Cardiac muscle cell (in vitro differentiated cells and primary cell): Measurements from ENCODE around the gene C7orf57. TPM values are rescaled to one million over a fixed set of nuclear protein-coding genes. Genes with fewer than 3 reads are reported as not detected.
A peak's percentile ranks its signal among the peaks of the same experiment; 100 is the strongest.
"Not testable (repeated sequence)": the region's sequence is repeated elsewhere in the genome, so short reads cannot be mapped to it uniquely, and the experiment has no call there.

ENCODE experiments used
- DNase-seq, 2 donors: peaks; one replicate each; pipeline versions ENCODE4 v3.0.0 to v3.0.0-alpha.2; 2010 to 2017; ENCODE audit warnings: low read depth in 1 of 2, low spot score in 1 of 2
- H3K27ac ChIP-seq: fragments of 200-600 bp; sonication (generic); 2 replicates; pipeline ENCODE4 v1.5.1; 2016
- H3K27me3 ChIP-seq: fragments of 200-600 bp; sonication (generic); 2 replicates; pipeline ENCODE4 v1.6.0; 2016; ENCODE audit warnings: control low read depth
- H3K36me3 ChIP-seq: fragments of 200-600 bp; sonication (generic); 2 replicates; pipeline ENCODE4 v1.5.1; 2016; ENCODE audit warnings: control low read depth
- H3K4me1 ChIP-seq: fragments of 200-600 bp; sonication (generic); 2 replicates; pipeline ENCODE4 v1.8.1; 2017; ENCODE audit warnings: low read depth, mild to moderate bottlenecking, mixed run types
- H3K4me3 ChIP-seq: fragments of 200-600 bp; sonication (generic); 2 replicates; pipeline ENCODE4 v1.5.1; 2016; ENCODE audit warnings: mild to moderate bottlenecking
- H3K9me3 ChIP-seq: fragments of 200-600 bp; sonication (generic); 2 replicates; pipeline ENCODE4 v1.5.1; 2017; ENCODE audit warnings: low read depth, mild to moderate bottlenecking, control low read depth
- polyA plus RNA-seq: library from polyadenylated mRNA; unstranded; fragments of >200 nt; fragmentation: Nextera tagmentation; extraction: Ambion mirVana; gene quantifications from 2 replicates; pipeline ENCODE4 v1.2.1, GENCODE V29; 2016
- total RNA-seq: library from RNA; depleted of rRNA; stranded (reverse); fragments of >200 nt; gene quantifications from 2 replicates; pipeline ENCODE4 v1.2.3, GENCODE V29; 2016
- TF ChIP-seq, protein P1 (sequence below): IDR thresholded peaks from 2 replicates; pipeline ENCODE4 v1.5.1; 2012; ENCODE audit warnings: low read depth, mild to moderate bottlenecking, low read length

The C7orf57 gene
- total and polyA plus RNA-seq, 2 experiments from 2014 or later, result 0.11 TPM; not detected in 1

DNA sequence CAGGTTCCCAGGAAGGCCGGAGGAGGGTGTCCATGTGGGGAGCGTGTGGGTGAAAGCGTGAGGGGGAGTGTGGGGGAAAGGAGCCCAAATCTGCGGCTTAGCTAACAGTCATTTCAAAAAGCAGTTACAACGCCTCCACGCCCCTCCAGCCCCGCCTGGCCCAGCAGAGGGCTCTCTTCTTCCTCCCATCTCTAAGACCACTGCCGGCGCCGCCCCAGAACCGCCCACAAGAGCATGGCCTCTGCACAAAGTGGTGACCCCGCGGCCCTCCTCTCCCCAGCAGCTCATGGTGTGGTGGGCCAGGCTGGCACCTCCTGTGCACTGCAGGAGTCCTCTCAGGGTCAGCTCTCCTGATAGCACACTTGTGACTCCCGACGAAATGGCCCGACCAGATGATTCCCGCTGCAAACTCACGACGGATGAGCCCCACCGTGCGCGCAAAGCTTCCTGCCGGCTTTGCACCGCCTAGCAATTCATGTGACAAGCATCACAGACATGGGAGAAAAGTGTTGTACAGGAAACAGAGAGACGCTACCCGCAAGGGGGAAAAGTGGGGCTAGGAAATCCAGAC is 43.5 kb upstream of the C7orf57 start:
- Histone ChIP-seq H3K4me1 (peaks cover 9% of the 10 kb centered on the region), H3K27me3 (no peaks in the 10 kb centered on the region), H3K9me3 (no peaks in the 10 kb centered on the region), H3K4me3 (peak overlapping the region; percentile 12), H3K27ac (peak overlapping the region; percentile 78), H3K36me3 (no peaks in the 10 kb centered on the region)
- peak; percentile 85 to 86 for DNase-seq
- TF ChIP-seq, protein P1, sequence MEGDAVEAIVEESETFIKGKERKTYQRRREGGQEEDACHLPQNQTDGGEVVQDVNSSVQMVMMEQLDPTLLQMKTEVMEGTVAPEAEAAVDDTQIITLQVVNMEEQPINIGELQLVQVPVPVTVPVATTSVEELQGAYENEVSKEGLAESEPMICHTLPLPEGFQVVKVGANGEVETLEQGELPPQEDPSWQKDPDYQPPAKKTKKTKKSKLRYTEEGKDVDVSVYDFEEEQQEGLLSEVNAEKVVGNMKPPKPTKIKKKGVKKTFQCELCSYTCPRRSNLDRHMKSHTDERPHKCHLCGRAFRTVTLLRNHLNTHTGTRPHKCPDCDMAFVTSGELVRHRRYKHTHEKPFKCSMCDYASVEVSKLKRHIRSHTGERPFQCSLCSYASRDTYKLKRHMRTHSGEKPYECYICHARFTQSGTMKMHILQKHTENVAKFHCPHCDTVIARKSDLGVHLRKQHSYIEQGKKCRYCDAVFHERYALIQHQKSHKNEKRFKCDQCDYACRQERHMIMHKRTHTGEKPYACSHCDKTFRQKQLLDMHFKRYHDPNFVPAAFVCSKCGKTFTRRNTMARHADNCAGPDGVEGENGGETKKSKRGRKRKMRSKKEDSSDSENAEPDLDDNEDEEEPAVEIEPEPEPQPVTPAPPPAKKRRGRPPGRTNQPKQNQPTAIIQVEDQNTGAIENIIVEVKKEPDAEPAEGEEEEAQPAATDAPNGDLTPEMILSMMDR, result peak; percentile 84

DNA sequence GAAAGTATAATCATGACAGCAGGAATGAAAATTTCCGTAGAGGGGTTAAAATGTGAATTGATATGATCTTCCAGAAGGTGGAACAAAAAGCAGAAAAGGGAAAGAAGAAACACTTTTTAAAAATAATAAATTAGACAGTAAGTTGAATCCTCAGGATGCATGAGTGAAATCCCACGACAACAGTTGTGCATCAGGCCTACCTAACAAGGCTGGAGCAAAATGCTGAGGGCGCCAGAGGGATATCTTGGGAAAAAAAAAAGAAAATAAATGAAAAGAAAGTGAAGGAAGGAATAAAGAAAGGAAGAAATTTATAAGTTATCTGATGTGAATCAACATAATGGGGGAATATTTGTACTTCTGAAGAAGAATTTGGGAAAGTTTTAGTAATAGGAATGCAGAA is 42.9 kb upstream of the C7orf57 start:
- peaks cover 9% of the 10 kb centered on the region for H3K4me1 ChIP-seq

DNA sequence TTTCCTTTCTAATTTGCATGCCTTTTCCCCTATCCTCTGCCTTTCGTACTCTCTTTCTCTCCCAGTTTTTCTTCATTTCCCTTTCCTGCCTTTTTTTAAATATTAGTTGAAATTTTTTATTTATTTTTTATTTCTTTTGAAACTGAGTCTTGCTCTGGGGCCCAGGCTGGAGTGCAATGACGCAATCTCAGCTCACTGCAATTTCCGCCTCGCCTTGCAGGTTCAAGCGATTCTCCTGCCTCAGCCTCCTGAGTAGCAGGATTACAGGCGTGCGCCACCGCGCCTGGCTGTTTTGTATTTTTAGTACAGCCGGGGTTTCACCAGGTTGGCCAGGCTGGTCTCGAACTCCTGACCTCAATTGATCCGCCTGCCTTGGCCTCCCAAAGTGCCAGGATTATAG is 35.9 kb upstream of the C7orf57 start:
- no peaks in the 10 kb centered on the region for H3K4me1 ChIP-seq
- TF ChIP-seq, protein P1, result no peak
- DNase-seq, result no peak
- H3K36me3 ChIP-seq, result no peaks in the 10 kb centered on the region
- H3K9me3 ChIP-seq, result no peaks in the 10 kb centered on the region
- H3K27me3 ChIP-seq, result no peaks in the 10 kb centered on the region
- no peak overlapping the region for H3K4me3 ChIP-seq
- no peak overlapping the region for H3K27ac ChIP-seq

More for the DNA sequence above, 42.9 kb upstream of the C7orf57 start:
- TF ChIP-seq, protein P1, result no peak
- Histone ChIP-seq H3K36me3 (no peaks in the 10 kb centered on the region), H3K27ac (peak overlapping the region; percentile 78), H3K4me3 (no peak overlapping the region), H3K9me3 (no peaks in the 10 kb centered on the region), H3K27me3 (no peaks in the 10 kb centered on the region)
- DNase-seq, result no peak

DNA sequence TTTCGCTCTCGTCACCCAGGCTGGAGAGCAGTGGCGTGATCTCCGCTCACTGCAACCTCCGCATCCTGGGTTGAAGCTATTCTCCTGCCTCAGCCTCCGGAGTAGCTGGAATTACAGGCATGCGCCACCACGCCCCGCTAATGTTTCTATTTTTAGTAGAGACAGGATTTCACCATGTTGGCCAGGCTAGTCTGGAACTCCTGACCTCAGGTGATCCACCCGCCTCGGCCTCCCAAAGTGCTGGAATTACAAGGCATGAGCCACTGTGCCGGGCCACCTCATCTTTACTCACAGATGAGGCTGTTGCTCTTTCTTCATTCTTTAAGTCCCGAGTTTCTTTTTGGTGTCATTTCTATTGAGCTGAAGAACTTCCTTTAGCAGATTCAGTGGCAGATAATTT is 35.2 kb upstream of the C7orf57 start:
- not testable (repeated sequence) for H3K9me3 ChIP-seq, H3K4me3 ChIP-seq, H3K27ac ChIP-seq, H3K4me1 ChIP-seq, H3K36me3 ChIP-seq, H3K27me3 ChIP-seq
- peak in 1 of 2 donors; percentile 24 for DNase-seq

DNA sequence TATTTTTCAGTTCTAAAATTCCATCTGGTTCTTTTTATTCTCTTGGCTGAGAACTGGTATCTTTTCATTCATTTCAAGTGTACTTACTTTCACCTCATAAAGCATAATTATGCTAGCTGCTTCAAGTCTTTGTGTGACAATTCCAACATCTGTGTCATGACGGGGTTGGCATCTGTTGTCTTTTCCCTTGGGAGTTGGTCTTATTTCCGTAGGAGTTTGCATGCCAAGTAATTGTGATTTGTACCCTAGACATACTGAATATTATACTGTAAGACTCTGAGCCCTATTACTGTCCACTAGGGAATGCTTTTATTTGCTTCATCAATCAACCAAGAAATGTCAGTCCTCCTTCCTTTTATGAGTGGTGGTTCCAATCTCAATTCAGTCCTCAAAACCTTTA is 31.3 kb upstream of the C7orf57 start:
- Histone ChIP-seq H3K9me3 (no peaks in the 10 kb centered on the region), H3K27me3 (no peaks in the 10 kb centered on the region), H3K4me3 (no peak overlapping the region), H3K27ac (no peak overlapping the region), H3K36me3 (no peaks in the 10 kb centered on the region), H3K4me1 (no peaks in the 10 kb centered on the region)
- TF ChIP-seq, protein P1, result no peak
- DNase-seq, result no peak

DNA sequence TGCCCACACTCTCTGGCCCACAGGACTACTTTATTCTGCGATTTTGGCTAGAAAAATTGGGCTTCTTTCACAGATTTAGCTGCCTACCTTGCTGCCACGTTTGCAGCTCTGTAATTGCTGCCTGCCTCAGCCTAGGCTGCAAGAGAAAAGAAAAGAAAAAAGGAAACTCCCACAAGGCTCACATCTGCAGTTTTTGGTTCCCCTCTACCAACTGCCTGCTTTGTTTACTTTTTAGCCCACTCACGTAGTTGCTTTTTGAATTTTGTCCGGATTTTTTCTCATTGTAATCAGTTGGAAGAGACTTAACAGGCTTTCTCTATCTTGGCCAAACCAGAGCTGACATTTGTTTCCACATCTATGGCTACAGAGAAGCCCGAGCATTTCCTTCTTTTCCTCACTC is 30.7 kb upstream of the C7orf57 start:
- Histone ChIP-seq H3K4me3 (no peak overlapping the region), H3K4me1 (no peaks in the 10 kb centered on the region), H3K27ac (no peak overlapping the region), H3K9me3 (no peaks in the 10 kb centered on the region), H3K36me3 (no peaks in the 10 kb centered on the region), H3K27me3 (no peaks in the 10 kb centered on the region)
- DNase-seq, result no peak
- TF ChIP-seq, protein P1, result no peak
